Upper lobe of left lung (tissue), 6 donors: ENCODE results near the gene CYBA. TPM values are rescaled to one million over a fixed set of nuclear protein-coding genes. Genes with fewer than 3 reads are reported as not detected.

ENCODE experiments used
- ATAC-seq, 2 donors: fragments of 200-7000 bp; cut with Tn5 transposase; one replicate each; pipeline ENCODE4 v1.9.1; 2022; ENCODE audit warnings: mild to moderate bottlenecking in 2 of 2, moderate library complexity in 2 of 2; ENCODE audit not compliant: low FRiP score in 2 of 2
- DNase-seq, 2 donors: peaks; one replicate each; pipeline ENCODE4 v3.0.0-alpha.2; 2019 to 2020
- H3K27ac ChIP-seq, 4 donors: fragments of 200-600 bp; sonication (generic); one replicate each; pipeline ENCODE4 v1.5.1; 2016 to 2019
- H3K27me3 ChIP-seq, 4 donors: fragments of 200-600 bp; sonication (generic); one replicate each; pipeline ENCODE4 v1.5.1; 2017 to 2019
- H3K36me3 ChIP-seq, 4 donors: fragments of 200-600 bp; sonication (generic); one replicate each; pipeline ENCODE4 v1.5.1; 2016 to 2019
- H3K4me1 ChIP-seq, 4 donors: fragments of 200-600 bp; sonication (generic); one replicate each; pipeline ENCODE4 v1.5.1; 2018 to 2019
- H3K4me3 ChIP-seq, 4 donors: fragments of 200-600 bp; sonication (generic); one replicate each; pipeline ENCODE4 v1.5.1; 2017 to 2019; ENCODE audit warnings: mild to moderate bottlenecking in 2 of 4, moderate library complexity in 1 of 4
- H3K9me3 ChIP-seq, 4 donors: fragments of 200-600 bp; sonication (generic); one replicate each; pipeline ENCODE4 v1.5.1; 2018 to 2019
- CTCF ChIP-seq, 6 experiments: fragments of 450-650 bp in 4 of 6; fragments of 200-600 bp in 2 of 6; sonication (generic) in 2 of 6; IDR thresholded peaks; one replicate each; pipeline ENCODE4 v1.5.1; 2016 to 2019; ENCODE audit warnings: antibody characterized with exemption in 6 of 6
- EP300 ChIP-seq, 4 donors: sonication (generic); formaldehyde crosslinking; IDR thresholded peaks; one replicate each; pipeline ENCODE4 v1.5.1; 2017; ENCODE audit warnings: antibody characterized with exemption in 4 of 4, control low read depth in 2 of 4
- POLR2A ChIP-seq, 4 donors: fragments of 450-650 bp; IDR thresholded peaks; one replicate each; pipeline ENCODE4 v1.5.1; 2016 to 2017; ENCODE audit warnings: antibody characterized with exemption in 4 of 4, mild to moderate bottlenecking in 2 of 4
- POLR2AphosphoS5 ChIP-seq, 2 donors: sonication (generic); formaldehyde crosslinking; IDR thresholded peaks; one replicate each; pipeline ENCODE4 v1.5.1; 2017; ENCODE audit warnings: antibody characterized with exemption in 2 of 2
- whole genome bisulfite sequencing, 2 donors: methylation state at CpG; one replicate each; pipeline ENCODE4 v1.1.5; 2017 to 2018; 5-methylcytosine and 5-hydroxymethylcytosine counted together
- total RNA-seq, 6 donors: library from RNA; depleted of rRNA in 4 of 6; stranded (reverse); fragments of >200 nt in 4 of 6; gene quantifications; one replicate each; pipeline versions ENCODE4 v1.1.0 to v1.2.1, GENCODE V29; 2016 to 2021
- donor health status: DM: no; HTN: no; CAD: no; lungs with moderate emphysema.
- donor health status: DM: no; HTN: yes; CAD: no; lungs with severe emphysema.

The CYBA gene
- total RNA-seq, 6 donors from 2014 or later, result 213 to 472 (median 322) TPM

GRCh38 chr16:88602091-88602490, 48.8 kb downstream of the CYBA start:
- DNase-seq (peak in 1 of 2 donors; percentile 89), ATAC-seq (peak in 1 of 2 donors; percentile 27)
- TF ChIP-seq EP300 (IDR thresholded peaks at IDR 0.05) (no peak), POLR2AphosphoS5 (IDR thresholded peaks at IDR 0.05) (peak in 1 of 2 donors; percentile 9)
- Histone ChIP-seq H3K36me3 (peaks cover 9 to 89% (median 53%) of the 10 kb centered on the region in 4 donors), H3K9me3 (no peaks in the 10 kb centered on the region), H3K27ac (peak overlapping the region in 1 of 4 donors; percentile 60), H3K4me1 (peaks cover 17 to 36% (median 31%) of the 10 kb centered on the region in 4 donors), H3K27me3 (no peaks in the 10 kb centered on the region), H3K4me3 (no peak overlapping the region)
- WGBS, 2 donors, result 55 to 85% methylated on average over 4 of the region's 7 CpGs

DNA sequence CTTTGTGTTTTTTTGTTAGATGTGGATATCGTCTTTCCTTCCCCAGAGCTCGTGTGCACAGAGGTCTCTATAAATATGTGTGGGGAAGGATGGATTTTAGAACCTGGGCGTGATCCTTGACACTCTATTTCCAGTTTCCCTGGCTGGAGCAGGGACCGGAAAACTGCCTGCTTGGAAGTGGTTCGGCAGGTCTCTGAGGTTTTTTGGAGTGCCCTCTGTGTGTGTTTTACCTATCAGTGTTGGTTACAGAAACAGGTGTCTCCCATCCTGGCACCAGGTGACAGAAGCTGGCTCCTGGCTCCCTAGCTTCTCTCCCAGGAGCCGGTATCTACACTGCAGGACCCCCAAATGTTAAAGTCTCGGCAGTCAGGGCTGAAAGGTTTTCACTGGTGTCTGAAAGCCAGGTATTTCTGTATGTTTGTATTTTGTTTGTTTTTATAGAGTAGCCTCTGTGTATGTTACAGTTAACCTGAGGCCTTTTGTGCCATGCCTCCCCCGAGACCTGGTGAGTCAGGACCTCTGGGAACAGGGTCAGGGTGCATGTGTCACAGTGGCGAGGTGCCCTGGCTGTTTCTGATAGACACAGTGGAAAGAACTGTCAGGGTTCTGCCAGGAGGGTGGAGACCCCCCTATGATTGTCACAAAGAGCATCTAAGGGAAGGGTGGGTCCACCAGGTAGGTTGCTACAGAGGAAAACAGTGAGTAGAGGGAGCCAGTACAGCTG, 49.4 kb downstream of the CYBA start:
- H3K4me1 ChIP-seq, result peaks cover 17 to 36% (median 31%) of the 10 kb centered on the region in 4 donors
- ATAC-seq (peak in 1 of 2 donors; percentile 56), DNase-seq (peak in 1 of 2 donors; percentile 65)
- peaks cover 9 to 83% (median 48%) of the 10 kb centered on the region in 4 donors for H3K36me3 ChIP-seq
- no peaks in the 10 kb centered on the region for H3K27me3 ChIP-seq
- 71 to 81% methylated on average over 9 of the region's 9 CpGs for WGBS, 2 donors
- peak overlapping the region in 3 of 4 donors; percentile 6 to 80 (median 70) for H3K27ac ChIP-seq
- TF ChIP-seq POLR2AphosphoS5 (IDR thresholded peaks at IDR 0.05) (no peak), POLR2A (IDR thresholded peaks at IDR 0.05) (no peak), CTCF (IDR thresholded peaks at IDR 0.05) (no peak), EP300 (IDR thresholded peaks at IDR 0.05) (no peak)
- no peaks in the 10 kb centered on the region for H3K9me3 ChIP-seq
- H3K4me3 ChIP-seq, result no peak overlapping the region

DNA sequence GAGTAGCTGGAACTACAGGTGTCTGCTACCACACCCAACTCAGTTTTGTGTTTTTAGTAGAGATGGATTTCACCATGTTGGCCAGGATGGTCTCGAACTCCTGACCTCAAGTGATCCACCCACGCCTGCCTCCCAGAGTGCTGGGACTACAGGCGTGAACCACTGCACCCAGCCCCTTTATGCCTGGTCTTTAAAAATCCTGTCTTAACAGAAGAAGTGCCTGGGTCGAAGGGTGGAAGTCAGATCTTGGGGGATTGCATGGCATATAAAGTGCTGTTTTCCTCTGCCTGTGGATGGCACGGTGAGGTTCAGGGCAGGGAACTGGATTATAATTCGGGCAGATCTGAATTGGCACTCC, 50.3 kb downstream of the CYBA start:
- WGBS, 2 donors, result 85 to 89% methylated on average over 6 of the region's 6 CpGs
- ATAC-seq (no peak), DNase-seq (no peak)
- no peak overlapping the region for H3K4me3 ChIP-seq
- H3K4me1 ChIP-seq, result peaks cover 17 to 36% (median 31%) of the 10 kb centered on the region in 4 donors
- peaks cover 9 to 74% (median 38%) of the 10 kb centered on the region in 4 donors for H3K36me3 ChIP-seq
- H3K9me3 ChIP-seq, result no peaks in the 10 kb centered on the region
- H3K27ac ChIP-seq, result peak overlapping the region in 3 of 4 donors; percentile 70 to 80 (median 79)
- H3K27me3 ChIP-seq, result no peaks in the 10 kb centered on the region
- TF ChIP-seq POLR2A (IDR thresholded peaks at IDR 0.05), result no peak

DNA sequence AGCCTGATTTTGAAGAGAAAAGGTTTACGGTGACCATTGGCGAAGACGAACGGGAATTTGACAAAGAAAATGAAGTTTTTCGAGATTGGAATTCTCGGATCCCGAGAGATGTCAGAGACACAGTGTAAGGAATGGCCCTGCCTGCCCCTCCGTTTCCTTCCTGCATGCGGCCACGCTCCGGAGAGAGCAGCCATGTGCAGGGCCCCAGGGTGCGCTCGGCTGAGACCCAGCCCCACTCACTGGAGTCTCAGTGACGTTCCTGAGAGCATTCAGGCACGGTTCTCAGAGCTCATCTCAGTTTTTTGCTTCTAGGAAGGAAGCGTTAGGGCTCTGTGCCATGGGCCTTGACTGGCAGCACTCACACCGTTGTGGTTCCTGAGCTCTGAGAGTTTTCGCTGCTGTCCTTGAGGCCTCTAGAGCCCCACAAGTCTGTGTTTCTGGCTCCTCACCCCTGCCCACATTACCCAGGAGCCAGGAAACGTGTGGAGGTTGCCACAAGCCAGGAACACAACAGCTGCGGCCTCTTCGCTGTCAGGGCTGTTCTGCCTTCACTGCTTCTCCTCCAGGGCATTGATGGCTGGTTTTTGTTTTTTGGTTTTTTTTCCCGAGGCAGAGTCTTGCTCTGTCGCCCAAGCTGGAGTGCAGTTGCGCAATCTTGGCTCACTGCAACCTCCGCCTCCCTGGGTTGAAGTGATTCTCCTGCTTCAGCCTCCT, 50.9 kb downstream of the CYBA start:
- DNase-seq (peak in 1 of 2 donors; percentile 81), ATAC-seq (no peak)
- peaks cover 17 to 36% (median 31%) of the 10 kb centered on the region in 4 donors for H3K4me1 ChIP-seq
- TF ChIP-seq EP300 (IDR thresholded peaks at IDR 0.05) (no peak), POLR2AphosphoS5 (IDR thresholded peaks at IDR 0.05) (no peak), POLR2A (IDR thresholded peaks at IDR 0.05) (no peak), CTCF (IDR thresholded peaks at IDR 0.05) (no peak)
- H3K4me3 ChIP-seq, result no peak overlapping the region
- peak overlapping the region; percentile 38 to 80 (median 74) for H3K27ac ChIP-seq
- no peaks in the 10 kb centered on the region for H3K9me3 ChIP-seq
- H3K36me3 ChIP-seq, result peaks cover 9 to 68% (median 34%) of the 10 kb centered on the region in 4 donors
- 73 to 76% methylated on average over 20 to 25 of the region's 25 CpGs for WGBS, 2 donors
- H3K27me3 ChIP-seq, result no peaks in the 10 kb centered on the region

DNA sequence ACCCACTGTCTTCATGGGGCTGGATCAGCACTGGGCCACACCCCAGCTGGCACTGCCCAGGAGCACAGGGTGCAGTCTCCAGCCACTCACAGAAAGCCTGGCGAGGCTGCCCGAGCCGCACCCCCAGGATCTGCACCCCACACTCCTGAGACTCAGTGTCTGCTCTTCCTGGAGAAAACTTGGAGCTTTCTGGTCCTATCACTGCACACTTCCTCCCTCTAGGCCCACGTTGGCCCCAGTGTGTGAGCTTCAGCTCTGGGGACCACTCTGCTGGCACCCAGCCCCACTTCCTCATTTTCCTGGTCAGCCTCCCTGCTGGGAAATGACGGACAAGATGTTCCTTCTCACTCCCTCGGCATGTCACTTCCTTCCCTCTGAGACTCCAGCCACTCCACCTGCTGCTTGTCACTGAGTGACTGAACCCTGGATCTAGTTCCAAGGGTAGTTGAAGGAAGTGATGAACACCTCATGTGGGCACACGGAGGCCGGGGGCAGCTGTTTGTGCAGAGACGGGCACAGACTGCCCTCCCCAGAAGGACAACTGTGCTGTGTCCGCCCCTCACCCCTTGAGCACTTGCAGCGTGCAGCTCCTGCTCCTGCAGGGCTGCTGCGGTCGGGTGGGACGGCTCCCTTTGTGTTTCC, 51.6 kb downstream of the CYBA start:
- Histone ChIP-seq H3K4me3 (no peak overlapping the region), H3K4me1 (peaks cover 17 to 36% (median 31%) of the 10 kb centered on the region in 4 donors), H3K36me3 (peaks cover 9 to 62% (median 28%) of the 10 kb centered on the region in 4 donors), H3K9me3 (no peaks in the 10 kb centered on the region), H3K27me3 (no peaks in the 10 kb centered on the region), H3K27ac (peak overlapping the region; percentile 56 to 80 (median 74))
- peak; percentile 80 to 98 for TF ChIP-seq POLR2AphosphoS5 (IDR thresholded peaks at IDR 0.05)
- no peak for TF ChIP-seq CTCF (IDR thresholded peaks at IDR 0.05)
- no peak for TF ChIP-seq POLR2A (IDR thresholded peaks at IDR 0.05)
- TF ChIP-seq EP300 (IDR thresholded peaks at IDR 0.05), result peak; percentile 65 to 97 (median 94)
- ATAC-seq (peak; percentile 77 to 88), DNase-seq (peak in 1 of 2 donors; percentile 88)
- WGBS, 2 donors, result 62 to 81% methylated on average over 12 to 14 of the region's 14 CpGs
